ENCODE data around the gene NUDT7.

NUDT7 gene

GRCh38 chr16:77684181-77684526 lies 38.2 kb upstream of the NUDT7 start:
- Histone ChIP-seq H3K9me3 (ENCODE audit: severe bottlenecking) (no peaks in the 10 kb centered on the region), H3K4me1 (ENCODE audit: insufficient read depth, poor library complexity, severe bottlenecking) (no peaks in the 10 kb centered on the region), H3K36me3 (ENCODE audit: low read depth) (no peaks in the 10 kb centered on the region), H3K27ac (ENCODE audit: poor library complexity, severe bottlenecking) (no peak overlapping the region), H3K4me3 (ENCODE audit: severe bottlenecking) (no peak overlapping the region), H3K27me3 (ENCODE audit: insufficient read depth, poor library complexity, severe bottlenecking) (peaks cover 14% of the 10 kb centered on the region)
- DNase-seq (ENCODE audit: low spot score), result no peak
- TF ChIP-seq CTCF (IDR thresholded peaks at IDR 0.05; ENCODE audit: poor library complexity, severe bottlenecking), result no peak
- no peak for ATAC-seq (ENCODE audit: low read depth)

DNA sequence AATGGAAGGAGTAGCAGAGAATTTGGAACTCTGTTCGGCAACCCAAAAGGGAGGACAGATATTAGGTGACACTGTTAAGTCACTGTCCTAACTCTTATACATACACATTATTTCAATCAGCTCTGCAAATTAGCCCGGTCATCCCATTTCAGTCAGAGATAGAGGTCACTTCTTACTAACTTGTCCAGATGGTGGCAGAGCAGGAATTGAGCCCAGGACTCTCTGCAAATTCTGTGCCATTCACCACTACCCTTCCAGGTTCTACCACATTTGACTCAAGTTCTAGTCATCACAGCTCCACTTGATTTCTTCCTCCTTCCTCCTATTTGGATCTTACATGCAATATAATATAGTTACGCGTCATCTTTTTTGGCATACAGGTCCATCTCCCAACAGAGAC lies 35.9 kb upstream of the NUDT7 start:
- Histone ChIP-seq H3K27ac (ENCODE audit: poor library complexity, severe bottlenecking) (no peak overlapping the region), H3K4me1 (ENCODE audit: insufficient read depth, poor library complexity, severe bottlenecking) (no peaks in the 10 kb centered on the region), H3K27me3 (ENCODE audit: insufficient read depth, poor library complexity, severe bottlenecking) (peaks cover 25% of the 10 kb centered on the region), H3K4me3 (ENCODE audit: severe bottlenecking) (no peak overlapping the region), H3K36me3 (ENCODE audit: low read depth) (no peaks in the 10 kb centered on the region), H3K9me3 (ENCODE audit: severe bottlenecking) (no peaks in the 10 kb centered on the region)
- no peak for DNase-seq (ENCODE audit: low spot score)
- TF ChIP-seq CTCF (IDR thresholded peaks at IDR 0.05; ENCODE audit: poor library complexity, severe bottlenecking), result no peak
- ATAC-seq (ENCODE audit: low read depth), result no peak

- H3K4me1 ChIP-seq (ENCODE audit: insufficient read depth, poor library complexity, severe bottlenecking), result no peaks in the 10 kb centered on the region
- peaks cover 14% of the 10 kb centered on the region for H3K27me3 ChIP-seq (ENCODE audit: insufficient read depth, poor library complexity, severe bottlenecking)
- DNase-seq (ENCODE audit: low spot score), result no peak
- H3K9me3 ChIP-seq (ENCODE audit: severe bottlenecking), result no peaks in the 10 kb centered on the region
- H3K36me3 ChIP-seq (ENCODE audit: low read depth), result no peaks in the 10 kb centered on the region
- TF ChIP-seq CTCF (IDR thresholded peaks at IDR 0.05; ENCODE audit: poor library complexity, severe bottlenecking), result no peak
- H3K27ac ChIP-seq (ENCODE audit: poor library complexity, severe bottlenecking), result no peak overlapping the region
- H3K4me3 ChIP-seq (ENCODE audit: severe bottlenecking), result no peak overlapping the region
- no peak for ATAC-seq (ENCODE audit: low read depth)
Measured at GRCh38 chr16:77689971-77690370, 32.3 kb upstream of the NUDT7 start.

DNA sequence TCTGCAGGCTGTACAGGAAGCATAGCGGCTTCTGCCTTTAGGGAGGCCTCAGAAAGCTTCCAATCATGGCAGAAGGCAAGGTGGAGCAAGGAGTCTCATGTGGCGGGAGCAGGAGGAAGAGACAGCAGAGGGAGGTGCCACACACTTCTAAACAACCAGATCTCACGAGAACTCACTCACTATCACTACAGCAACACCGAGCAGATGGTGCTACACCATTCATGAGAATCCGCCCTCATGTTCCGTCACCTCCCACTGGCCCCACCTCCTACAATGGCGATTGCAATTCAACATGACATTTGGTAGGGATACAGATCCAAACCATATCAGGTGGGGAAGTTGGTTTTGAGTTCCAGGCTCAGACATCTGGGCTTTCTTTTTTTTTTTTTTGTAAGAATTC lies 31.9 kb upstream of the NUDT7 start:
- Histone ChIP-seq H3K9me3 (ENCODE audit: severe bottlenecking) (no peaks in the 10 kb centered on the region), H3K4me3 (ENCODE audit: severe bottlenecking) (no peak overlapping the region), H3K36me3 (ENCODE audit: low read depth) (no peaks in the 10 kb centered on the region), H3K4me1 (ENCODE audit: insufficient read depth, poor library complexity, severe bottlenecking) (no peaks in the 10 kb centered on the region), H3K27me3 (ENCODE audit: insufficient read depth, poor library complexity, severe bottlenecking) (peaks cover 14% of the 10 kb centered on the region), H3K27ac (ENCODE audit: poor library complexity, severe bottlenecking) (no peak overlapping the region)
- ATAC-seq (ENCODE audit: low read depth) (no peak), DNase-seq (ENCODE audit: low spot score) (no peak)
- TF ChIP-seq CTCF (IDR thresholded peaks at IDR 0.05; ENCODE audit: poor library complexity, severe bottlenecking), result no peak

DNA sequence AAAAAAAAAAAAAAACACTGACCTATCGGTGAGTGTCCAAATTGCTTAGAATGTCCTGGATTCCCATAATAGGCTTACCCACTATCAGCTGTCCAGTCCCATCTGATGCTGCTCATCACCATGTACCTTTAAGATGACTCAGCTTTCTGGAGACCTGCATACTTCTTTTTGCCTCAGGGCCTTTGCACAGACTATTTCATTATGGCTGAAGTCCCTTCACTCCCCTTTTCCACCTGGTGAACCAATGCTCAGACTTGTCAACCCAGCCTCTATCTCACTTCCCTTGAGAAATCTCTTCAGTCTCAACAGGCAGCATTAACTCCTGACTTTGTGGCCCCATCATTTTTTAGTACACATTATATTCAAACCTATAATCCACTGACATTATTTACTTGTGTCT lies 29.7 kb upstream of the NUDT7 start:
- Histone ChIP-seq H3K27ac (ENCODE audit: poor library complexity, severe bottlenecking) (no peak overlapping the region), H3K27me3 (ENCODE audit: insufficient read depth, poor library complexity, severe bottlenecking) (peaks cover 14% of the 10 kb centered on the region), H3K4me1 (ENCODE audit: insufficient read depth, poor library complexity, severe bottlenecking) (no peaks in the 10 kb centered on the region), H3K9me3 (ENCODE audit: severe bottlenecking) (no peaks in the 10 kb centered on the region), H3K4me3 (ENCODE audit: severe bottlenecking) (no peak overlapping the region), H3K36me3 (ENCODE audit: low read depth) (no peaks in the 10 kb centered on the region)
- DNase-seq (ENCODE audit: low spot score) (no peak), ATAC-seq (ENCODE audit: low read depth) (no peak)
- no peak for TF ChIP-seq CTCF (IDR thresholded peaks at IDR 0.05; ENCODE audit: poor library complexity, severe bottlenecking)
